Measurements from ENCODE around the gene EGFR. TPM values are rescaled to one million over a fixed set of nuclear protein-coding genes. Genes with fewer than 3 reads are reported as not detected.
A peak's percentile ranks its signal among the peaks of the same experiment; 100 is the strongest.

The EGFR gene
- total and polyA plus RNA-seq, 11 donors: 2.3 to 29.6 (median 7.0) TPM

DNA sequence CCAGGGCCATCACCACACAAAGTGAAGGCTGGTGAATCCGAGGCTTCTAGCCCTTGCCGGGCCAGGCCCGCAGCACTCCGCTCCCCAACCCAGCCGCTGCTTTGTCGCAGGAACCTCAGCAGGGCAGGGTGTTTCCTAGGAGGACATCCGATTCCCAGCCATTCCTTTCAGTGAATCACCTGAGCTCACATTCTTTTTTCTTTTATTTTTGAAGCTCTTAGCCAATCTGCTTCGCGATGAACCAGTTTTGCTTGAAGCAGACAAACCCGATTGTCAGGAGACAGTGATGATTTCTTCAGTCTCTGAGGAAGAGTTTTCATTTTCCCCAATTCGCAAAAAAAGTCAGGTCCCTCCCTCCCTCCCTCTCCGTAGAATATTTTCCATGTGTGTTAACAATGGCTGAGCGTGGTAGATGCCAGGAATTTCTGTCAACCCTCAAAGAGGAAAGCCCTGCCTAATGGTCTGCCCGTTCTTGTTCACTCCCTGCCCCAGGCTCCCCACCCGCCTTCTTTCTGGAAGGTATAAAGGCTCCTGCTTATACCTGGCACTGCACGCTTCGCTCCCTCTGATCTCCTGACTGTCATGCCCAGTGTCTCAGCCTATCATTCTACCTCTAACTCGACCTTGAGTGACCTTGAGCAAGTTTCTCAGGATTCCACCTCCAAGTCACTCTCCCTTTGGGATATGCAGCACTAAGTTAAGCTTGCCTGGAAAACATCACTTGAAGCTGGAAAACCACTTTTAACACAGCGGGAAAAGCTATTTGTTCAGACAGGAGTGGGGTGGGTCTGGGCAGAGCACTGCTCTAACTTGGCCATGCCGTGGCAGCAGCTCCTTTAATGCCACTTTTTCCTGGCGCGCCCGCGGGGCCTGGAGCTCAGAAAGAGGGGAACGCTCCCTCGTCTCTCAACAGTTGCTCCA lies 35.1 kb downstream of the EGFR start:
- no peak overlapping the region for H3K4me3 ChIP-seq
- no peak for TF ChIP-seq POLR2A (IDR thresholded peaks at IDR 0.05)
- TF ChIP-seq, protein P1, sequence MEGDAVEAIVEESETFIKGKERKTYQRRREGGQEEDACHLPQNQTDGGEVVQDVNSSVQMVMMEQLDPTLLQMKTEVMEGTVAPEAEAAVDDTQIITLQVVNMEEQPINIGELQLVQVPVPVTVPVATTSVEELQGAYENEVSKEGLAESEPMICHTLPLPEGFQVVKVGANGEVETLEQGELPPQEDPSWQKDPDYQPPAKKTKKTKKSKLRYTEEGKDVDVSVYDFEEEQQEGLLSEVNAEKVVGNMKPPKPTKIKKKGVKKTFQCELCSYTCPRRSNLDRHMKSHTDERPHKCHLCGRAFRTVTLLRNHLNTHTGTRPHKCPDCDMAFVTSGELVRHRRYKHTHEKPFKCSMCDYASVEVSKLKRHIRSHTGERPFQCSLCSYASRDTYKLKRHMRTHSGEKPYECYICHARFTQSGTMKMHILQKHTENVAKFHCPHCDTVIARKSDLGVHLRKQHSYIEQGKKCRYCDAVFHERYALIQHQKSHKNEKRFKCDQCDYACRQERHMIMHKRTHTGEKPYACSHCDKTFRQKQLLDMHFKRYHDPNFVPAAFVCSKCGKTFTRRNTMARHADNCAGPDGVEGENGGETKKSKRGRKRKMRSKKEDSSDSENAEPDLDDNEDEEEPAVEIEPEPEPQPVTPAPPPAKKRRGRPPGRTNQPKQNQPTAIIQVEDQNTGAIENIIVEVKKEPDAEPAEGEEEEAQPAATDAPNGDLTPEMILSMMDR (IDR thresholded peaks at IDR 0.05): peak in 2 of 12 donors; percentile 7 to 25
- 66 to 77% (median 72%) methylated on average over 26 of the region's 26 CpGs for WGBS, 4 donors
- H3K9me3 ChIP-seq: no peaks in the 10 kb centered on the region
- no peaks in the 10 kb centered on the region for H3K36me3 ChIP-seq
- intact Hi-C loops (cut with DNase I): no loop called here
- H3K27ac ChIP-seq: peak overlapping the region in 8 of 12 donors; percentile 10 to 81 (median 14)
- no peak for DNase-seq
- H3K4me1 ChIP-seq: peaks cover 0 to 54% (median 14%) of the 10 kb centered on the region in 12 donors
- no peaks in the 10 kb centered on the region for H3K27me3 ChIP-seq
- ATAC-seq: peak in 3 of 4 donors; percentile 22 to 28 (median 24)

DNA sequence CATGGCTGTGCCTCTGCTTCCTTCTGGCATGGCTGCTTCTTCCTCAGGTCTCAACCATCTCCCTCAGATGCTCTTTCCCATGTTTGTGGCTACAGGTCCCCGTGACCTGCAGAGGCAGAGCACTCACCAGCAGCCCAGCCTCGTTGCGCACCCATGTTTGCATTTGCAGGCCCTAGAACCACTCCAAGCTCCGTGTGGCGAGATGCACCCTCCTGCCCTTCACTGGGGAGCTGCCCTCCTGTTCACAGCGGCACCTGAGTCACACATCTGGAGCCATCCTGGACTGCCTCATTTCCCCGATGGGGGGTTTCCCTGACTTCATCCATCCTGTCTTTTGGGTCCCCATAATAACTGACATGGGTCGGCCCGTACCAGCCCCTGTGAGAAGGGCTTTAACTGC lies 35.9 kb downstream of the EGFR start:
- TF ChIP-seq, protein P1 (IDR thresholded peaks at IDR 0.05): no peak
- TF ChIP-seq POLR2A (IDR thresholded peaks at IDR 0.05): no peak
- Histone ChIP-seq H3K27ac (peak overlapping the region in 2 of 12 donors; percentile 66 to 81), H3K4me3 (no peak overlapping the region), H3K9me3 (no peaks in the 10 kb centered on the region), H3K36me3 (no peaks in the 10 kb centered on the region), H3K4me1 (peaks cover 0 to 58% (median 14%) of the 10 kb centered on the region in 12 donors), H3K27me3 (no peaks in the 10 kb centered on the region)
- DNase-seq: no peak
- intact Hi-C loops (cut with DNase I): loop anchor here in 1 of 10 donors (5.0 kb wide), 1 partner anchor 32 kb away; no protein-coding TSS in a partner anchor
- WGBS, 4 donors: 86 to 97% (median 94%) methylated on average over 9 of the region's 9 CpGs
- no peak for ATAC-seq

DNA sequence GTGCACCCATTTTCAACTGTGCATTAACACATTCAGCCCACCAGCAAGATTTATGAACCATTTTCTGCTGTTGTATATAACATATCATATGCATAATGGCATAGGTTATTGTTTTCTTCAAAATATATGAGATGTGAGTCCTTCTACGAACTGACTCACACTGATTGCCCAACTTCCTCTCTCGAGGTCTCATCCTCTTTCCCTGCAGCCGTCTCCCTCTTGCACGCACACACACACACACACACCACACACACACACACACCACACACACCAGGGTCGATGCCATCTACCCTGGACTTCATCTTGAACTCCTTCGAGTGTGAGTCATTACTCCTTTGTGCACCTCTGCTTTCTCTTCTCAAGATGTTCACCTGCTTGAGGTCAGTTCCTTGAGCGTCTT lies 36.7 kb downstream of the EGFR start:
- no peak overlapping the region for H3K27ac ChIP-seq
- H3K4me1 ChIP-seq: peaks cover 0 to 59% (median 15%) of the 10 kb centered on the region in 12 donors
- H3K36me3 ChIP-seq: no peaks in the 10 kb centered on the region
- H3K4me3 ChIP-seq: no peak overlapping the region
- no peak for ATAC-seq
- no peaks in the 10 kb centered on the region for H3K27me3 ChIP-seq
- TF ChIP-seq, protein P1 (IDR thresholded peaks at IDR 0.05): no peak
- no peak for TF ChIP-seq POLR2A (IDR thresholded peaks at IDR 0.05)
- 82 to 87% (median 86%) methylated on average over 7 of the region's 7 CpGs for WGBS, 4 donors
- no peaks in the 10 kb centered on the region for H3K9me3 ChIP-seq
- intact Hi-C loops (cut with DNase I): loop anchor here in 1 of 10 donors (5.0 kb wide), 1 partner anchor 33 kb away; no protein-coding TSS in a partner anchor
- DNase-seq: no peak

DNA sequence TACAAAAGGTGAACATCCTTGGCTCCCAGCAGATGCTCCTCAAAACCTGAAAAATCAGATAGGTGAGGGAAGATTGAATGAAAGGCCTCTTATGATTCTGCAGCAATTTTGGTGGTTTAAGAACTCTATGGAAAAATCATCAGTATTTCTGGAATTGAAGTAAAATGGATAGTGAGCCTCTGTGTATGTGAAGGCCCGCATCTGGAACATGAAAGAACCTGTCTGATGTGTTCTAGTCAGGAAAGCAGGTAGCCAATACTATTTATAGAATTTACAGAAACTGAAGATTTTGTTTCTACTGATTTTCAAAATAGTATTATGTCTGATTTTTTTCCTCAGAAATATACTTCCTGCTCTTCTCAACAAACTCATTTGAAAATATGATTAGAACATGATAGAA lies 37.3 kb downstream of the EGFR start:
- 94 to 98% (median 96%) methylated on average over 1 of the region's 1 CpG for WGBS, 4 donors
- TF ChIP-seq POLR2A (IDR thresholded peaks at IDR 0.05): no peak
- TF ChIP-seq, protein P1 (IDR thresholded peaks at IDR 0.05): no peak
- Histone ChIP-seq H3K27ac (peak overlapping the region in 2 of 12 donors; percentile 2 to 31), H3K4me1 (peaks cover 0 to 65% (median 19%) of the 10 kb centered on the region in 12 donors), H3K36me3 (no peaks in the 10 kb centered on the region), H3K4me3 (no peak overlapping the region), H3K27me3 (no peaks in the 10 kb centered on the region), H3K9me3 (no peaks in the 10 kb centered on the region)
- intact Hi-C loops (cut with DNase I): loop anchor here in 1 of 10 donors (5.0 kb wide), 1 partner anchor 34 kb away; no protein-coding TSS in a partner anchor
- ATAC-seq: no peak
- no peak for DNase-seq

Data from heart left ventricle (tissue), 16 donors.